SK-N-MC (cell line): Measurements from ENCODE around the gene ADGRL3.

ENCODE experiments used
- EZH2 ChIP-seq: fragments of 200-600 bp; sonication (generic); IDR thresholded peaks from one replicate; pipeline ENCODE4 v1.6.1; 2017; ENCODE audit warnings: antibody characterized with exemption
- FOXP2 ChIP-seq: optimal IDR thresholded peaks from 2 replicates; pipeline ENCODE3; 2011; ENCODE audit warnings: mild to moderate bottlenecking, moderate library complexity; ENCODE audit not compliant: insufficient read depth; ENCODE audit errors: extremely low read length, control extremely low read depth
- POLR2AphosphoS5 ChIP-seq: IDR thresholded peaks from 2 replicates; pipeline ENCODE4 v1.6.1; 2012; ENCODE audit warnings: mild to moderate bottlenecking, low read depth, low read length, borderline replicate concordance

- TF ChIP-seq POLR2AphosphoS5 (no peak), EZH2 (no peak), FOXP2 (no peak)
Observed at GRCh38 chr4:61919561-61919960, 719.4 kb downstream of the ADGRL3 start.
